Spleen (tissue), 7 donors: Measurements from ENCODE around the gene TAF13.

ENCODE experiments used
- POLR2A ChIP-seq, 3 donors: fragments of 450-650 bp; IDR thresholded peaks; one replicate each; pipeline ENCODE4 v1.5.1; 2017; ENCODE audit warnings: antibody characterized with exemption in 3 of 3, mild to moderate bottlenecking in 1 of 3
- POLR2AphosphoS5 ChIP-seq, 3 donors: sonication (generic); formaldehyde crosslinking; IDR thresholded peaks; one replicate each; pipeline ENCODE4 v1.5.1; 2017; ENCODE audit warnings: antibody characterized with exemption in 3 of 3
- TF ChIP-seq, protein P1 (sequence below), 11 experiments: fragments of 200-600 bp in 7 of 11; fragments of 450-650 bp in 4 of 11; sonication (generic) in 4 of 11; IDR thresholded peaks in 8 of 11; conservative IDR thresholded peaks in 3 of 11; 1 replicate in 7 of 11; 2 replicates in 4 of 11; pipeline versions ENCODE4 v1.4.0 to v1.8.0; 2016 to 2021; ENCODE audit warnings: antibody characterized with exemption in 11 of 11, inconsistent platforms in 4 of 11, mild to moderate bottlenecking in 1 of 11
- donor health status: DM: no; HTN: no; CAD: no; lungs with moderate emphysema.
- donor health status: DM: no; HTN: no; CAD: no.
- donor health status: DM: no; HTN: no; CAD: no.

DNA sequence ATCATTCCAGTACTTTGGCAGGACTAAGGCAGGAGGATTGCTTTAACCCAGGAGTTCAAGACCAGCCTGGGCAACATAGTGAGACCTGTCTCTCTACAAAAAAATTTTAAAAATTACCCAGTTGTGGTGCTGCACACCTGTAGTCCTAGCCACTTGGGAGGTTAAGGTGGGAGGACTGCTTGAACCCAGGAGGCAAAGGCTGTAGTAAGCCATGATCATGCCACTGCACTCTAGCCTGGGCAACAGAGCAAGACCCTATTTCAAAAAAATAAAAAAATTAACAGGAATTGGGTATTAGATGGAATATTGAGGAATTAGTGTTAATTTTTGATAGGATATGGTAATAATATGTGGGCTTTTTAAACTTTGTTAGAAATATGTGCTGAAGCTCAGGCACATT lies 16.8 kb downstream of the TAF13 start:
- TF ChIP-seq, protein P1, sequence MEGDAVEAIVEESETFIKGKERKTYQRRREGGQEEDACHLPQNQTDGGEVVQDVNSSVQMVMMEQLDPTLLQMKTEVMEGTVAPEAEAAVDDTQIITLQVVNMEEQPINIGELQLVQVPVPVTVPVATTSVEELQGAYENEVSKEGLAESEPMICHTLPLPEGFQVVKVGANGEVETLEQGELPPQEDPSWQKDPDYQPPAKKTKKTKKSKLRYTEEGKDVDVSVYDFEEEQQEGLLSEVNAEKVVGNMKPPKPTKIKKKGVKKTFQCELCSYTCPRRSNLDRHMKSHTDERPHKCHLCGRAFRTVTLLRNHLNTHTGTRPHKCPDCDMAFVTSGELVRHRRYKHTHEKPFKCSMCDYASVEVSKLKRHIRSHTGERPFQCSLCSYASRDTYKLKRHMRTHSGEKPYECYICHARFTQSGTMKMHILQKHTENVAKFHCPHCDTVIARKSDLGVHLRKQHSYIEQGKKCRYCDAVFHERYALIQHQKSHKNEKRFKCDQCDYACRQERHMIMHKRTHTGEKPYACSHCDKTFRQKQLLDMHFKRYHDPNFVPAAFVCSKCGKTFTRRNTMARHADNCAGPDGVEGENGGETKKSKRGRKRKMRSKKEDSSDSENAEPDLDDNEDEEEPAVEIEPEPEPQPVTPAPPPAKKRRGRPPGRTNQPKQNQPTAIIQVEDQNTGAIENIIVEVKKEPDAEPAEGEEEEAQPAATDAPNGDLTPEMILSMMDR (IDR thresholded peaks at IDR 0.05 in 8 of 11, conservative IDR thresholded peaks at IDR 0.05 in 3 of 11): no peak
- no peak for TF ChIP-seq POLR2A (IDR thresholded peaks at IDR 0.05)
- no peak for TF ChIP-seq POLR2AphosphoS5 (IDR thresholded peaks at IDR 0.05)
